Testis (tissue), 3 donors: ENCODE data around the gene CORO2B. TPM values are rescaled to one million over a fixed set of nuclear protein-coding genes. Genes with fewer than 3 reads are reported as not detected.
A peak's percentile ranks its signal among the peaks of the same experiment; 100 is the strongest.

Source experiments
- DNase-seq: peaks from one replicate; pipeline ENCODE4 v3.0.0-alpha.2; 2019
- H3K27ac ChIP-seq, 2 donors: fragments of 200-600 bp; sonication (generic); one replicate each; pipeline ENCODE4 v1.5.1; 2019
- H3K27me3 ChIP-seq: fragments of 200-600 bp; sonication (generic); one replicate; pipeline ENCODE4 v1.5.1; 2019
- H3K36me3 ChIP-seq: fragments of 200-600 bp; sonication (generic); one replicate; pipeline ENCODE4 v1.5.1; 2017; ENCODE audit warnings: low read depth; ENCODE audit errors: missing control alignments
- H3K4me1 ChIP-seq: fragments of 200-600 bp; sonication (generic); one replicate; pipeline ENCODE4 v1.5.1; 2019
- H3K4me3 ChIP-seq, 2 donors: fragments of 200-600 bp; sonication (generic); one replicate each; pipeline ENCODE4 v1.5.1; 2017 to 2019
- H3K9me3 ChIP-seq: fragments of 200-600 bp; sonication (generic); one replicate; pipeline ENCODE4 v1.5.1; 2017
- POLR2A ChIP-seq: fragments of 450-650 bp; IDR thresholded peaks from one replicate; pipeline ENCODE4 v1.6.1; 2017; ENCODE audit warnings: antibody characterized with exemption, mild to moderate bottlenecking, moderate library complexity
- WGBS, 2 donors: methylation state at CpG; one replicate each; pipeline ENCODE4 v1.1.5; 2018; 5-methylcytosine and 5-hydroxymethylcytosine counted together
- intact Hi-C: fragments of 100-400 bp; cut with DNase I; formaldehyde crosslinking; loops from one replicate; pipeline ENCODE4 v1.15.1; 2023; ENCODE audit warnings: low total_unique reads
- polyA plus RNA-seq: library from polyadenylated mRNA; stranded (reverse); fragments of 350-450 nt; fragmentation: Illumina TruSeq; extraction: RNeasy Lipid Tissue Mini Kit (QIAGEN cat#74804); gene quantifications from one replicate; pipeline ENCODE4 v1.2.3, GENCODE V29; 2014; ENCODE audit warnings: low read depth, low replicate concordance; ENCODE audit not compliant: insufficient read depth
- total RNA-seq, 2 donors: library from RNA; depleted of rRNA; stranded (reverse); fragments of >200 nt; gene quantifications; one replicate each; pipeline ENCODE4 v1.2.3, GENCODE V29; 2016
- TF ChIP-seq, protein P1 (sequence below), 3 experiments: fragments of 450-650 bp in 2 of 3; fragments of 200-600 bp in 1 of 3; sonication (generic) in 1 of 3; IDR thresholded peaks; one replicate each; pipeline ENCODE4 v1.5.1; 2016 to 2019; ENCODE audit warnings: antibody characterized with exemption in 3 of 3, mild to moderate bottlenecking in 2 of 3, moderate library complexity in 1 of 3

CORO2B gene
- total and polyA plus RNA-seq, 3 donors from 2014 or later = 1.4 to 4.3 (median 2.2) TPM

DNA sequence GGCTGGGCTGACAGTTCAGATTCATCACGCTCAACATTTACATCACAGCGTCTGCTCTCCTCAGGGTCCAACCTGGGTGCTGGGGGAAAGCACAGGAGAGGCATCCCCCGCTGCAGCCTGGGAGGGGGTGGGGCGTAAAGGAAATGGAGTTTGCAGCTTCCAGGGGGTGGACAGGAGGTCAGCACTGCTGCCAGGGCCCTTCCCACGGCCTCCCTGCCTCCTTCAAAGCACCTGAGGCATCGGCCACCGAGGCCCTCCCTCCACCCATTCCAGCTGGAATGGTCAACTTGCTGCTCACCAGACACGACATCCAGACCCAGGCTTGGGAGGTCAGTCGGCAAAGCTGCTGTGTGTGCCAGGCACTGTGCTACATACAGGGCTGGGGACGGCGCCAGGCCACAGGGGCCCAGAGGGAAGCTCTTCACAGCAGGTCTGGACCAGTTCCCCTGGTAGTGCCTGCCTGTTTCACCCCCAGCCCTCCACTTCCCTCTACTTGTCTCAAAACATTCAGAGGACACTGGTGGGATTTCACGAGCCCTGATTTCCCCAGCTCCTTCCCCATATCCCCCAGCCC lies 121.2 kb downstream of the CORO2B start:
- peaks cover 14% of the 10 kb centered on the region for H3K4me1 ChIP-seq
- WGBS, 2 donors = 53 to 75% methylated on average over 7 to 12 of the region's 12 CpGs
- no peaks in the 10 kb centered on the region for H3K27me3 ChIP-seq
- TF ChIP-seq, protein P1, sequence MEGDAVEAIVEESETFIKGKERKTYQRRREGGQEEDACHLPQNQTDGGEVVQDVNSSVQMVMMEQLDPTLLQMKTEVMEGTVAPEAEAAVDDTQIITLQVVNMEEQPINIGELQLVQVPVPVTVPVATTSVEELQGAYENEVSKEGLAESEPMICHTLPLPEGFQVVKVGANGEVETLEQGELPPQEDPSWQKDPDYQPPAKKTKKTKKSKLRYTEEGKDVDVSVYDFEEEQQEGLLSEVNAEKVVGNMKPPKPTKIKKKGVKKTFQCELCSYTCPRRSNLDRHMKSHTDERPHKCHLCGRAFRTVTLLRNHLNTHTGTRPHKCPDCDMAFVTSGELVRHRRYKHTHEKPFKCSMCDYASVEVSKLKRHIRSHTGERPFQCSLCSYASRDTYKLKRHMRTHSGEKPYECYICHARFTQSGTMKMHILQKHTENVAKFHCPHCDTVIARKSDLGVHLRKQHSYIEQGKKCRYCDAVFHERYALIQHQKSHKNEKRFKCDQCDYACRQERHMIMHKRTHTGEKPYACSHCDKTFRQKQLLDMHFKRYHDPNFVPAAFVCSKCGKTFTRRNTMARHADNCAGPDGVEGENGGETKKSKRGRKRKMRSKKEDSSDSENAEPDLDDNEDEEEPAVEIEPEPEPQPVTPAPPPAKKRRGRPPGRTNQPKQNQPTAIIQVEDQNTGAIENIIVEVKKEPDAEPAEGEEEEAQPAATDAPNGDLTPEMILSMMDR (IDR thresholded peaks at IDR 0.05) = no peak
- TF ChIP-seq POLR2A = no peak
- H3K27ac ChIP-seq = peak overlapping the region in 1 of 2 donors; percentile 6
- DNase-seq = peak; percentile 23
- H3K36me3 ChIP-seq = no peaks in the 10 kb centered on the region
- H3K4me3 ChIP-seq = no peak overlapping the region
- intact Hi-C loops = no loop called here
- no peaks in the 10 kb centered on the region for H3K9me3 ChIP-seq

DNA sequence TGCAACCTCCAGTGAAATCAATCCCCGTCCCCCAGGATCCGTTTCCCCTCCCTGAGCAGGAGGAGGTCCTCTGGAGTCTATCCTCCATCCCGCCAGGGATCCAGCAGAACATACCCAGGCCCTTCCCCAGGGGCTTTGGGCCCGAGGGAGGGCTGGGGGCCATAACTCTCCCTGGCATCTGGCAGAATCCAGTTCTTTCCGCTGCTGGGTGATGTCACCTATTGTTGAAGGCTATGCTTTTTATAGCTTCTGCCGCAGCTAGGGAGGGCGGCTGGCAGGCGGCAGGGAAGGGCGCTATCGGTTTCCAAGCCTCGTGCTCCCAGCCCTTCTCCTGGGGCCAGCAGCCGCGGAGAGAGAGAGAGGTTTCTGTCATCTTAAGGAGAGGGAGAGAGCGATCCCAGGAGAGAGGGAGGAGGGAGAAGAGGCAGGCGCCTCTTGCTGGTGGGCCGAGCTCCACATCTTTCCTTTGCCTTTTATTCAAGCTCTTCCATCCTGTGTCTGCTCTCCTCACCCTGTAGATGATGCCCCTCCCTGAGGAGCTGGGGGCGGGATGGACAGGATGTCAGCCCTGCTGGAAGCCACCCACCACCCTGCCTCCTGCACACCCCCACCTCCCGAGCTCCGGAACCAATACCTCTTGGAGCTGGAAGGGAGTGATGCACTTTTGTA lies 121.8 kb downstream of the CORO2B start:
- Histone ChIP-seq H3K4me3 (no peak overlapping the region), H3K27ac (peak overlapping the region in 1 of 2 donors; percentile 6), H3K27me3 (no peaks in the 10 kb centered on the region), H3K9me3 (no peaks in the 10 kb centered on the region), H3K36me3 (no peaks in the 10 kb centered on the region), H3K4me1 (peaks cover 14% of the 10 kb centered on the region)
- peak; percentile 76 for DNase-seq
- intact Hi-C loops = no loop called here
- WGBS, 2 donors = 21 to 34% methylated on average over 11 to 19 of the region's 19 CpGs
- TF ChIP-seq POLR2A = no peak
- TF ChIP-seq, protein P1 (IDR thresholded peaks at IDR 0.05) = no peak

DNA sequence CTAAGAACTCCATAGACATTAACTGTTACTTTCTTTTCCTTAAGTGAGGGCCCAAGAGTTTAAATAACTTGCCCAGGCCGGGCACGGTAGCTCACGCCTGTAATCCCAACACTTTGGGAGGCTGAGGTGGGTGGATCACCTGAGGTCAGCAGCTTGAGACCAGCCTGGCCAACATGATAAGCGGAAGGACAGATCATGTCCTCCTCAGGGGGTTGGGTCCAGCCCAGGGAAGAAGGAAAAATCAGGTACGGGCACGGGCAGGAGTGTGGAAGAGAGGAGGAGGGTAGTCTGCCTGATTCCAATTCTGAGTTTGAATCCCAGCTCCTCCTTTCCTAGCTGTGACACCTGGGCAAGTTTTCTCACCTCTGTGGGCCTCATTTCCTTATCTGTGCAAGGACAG lies 123.1 kb downstream of the CORO2B start:
- intact Hi-C loops = no loop called here
- Histone ChIP-seq H3K27me3 (no peaks in the 10 kb centered on the region), H3K9me3 (no peaks in the 10 kb centered on the region), H3K4me3 (no peak overlapping the region), H3K27ac (no peak overlapping the region), H3K36me3 (no peaks in the 10 kb centered on the region), H3K4me1 (peaks cover 14% of the 10 kb centered on the region)
- no peak for TF ChIP-seq POLR2A
- TF ChIP-seq, protein P1 (IDR thresholded peaks at IDR 0.05) = no peak
- no peak for DNase-seq
- 86 to 93% methylated on average over 6 of the region's 6 CpGs for WGBS, 2 donors

DNA sequence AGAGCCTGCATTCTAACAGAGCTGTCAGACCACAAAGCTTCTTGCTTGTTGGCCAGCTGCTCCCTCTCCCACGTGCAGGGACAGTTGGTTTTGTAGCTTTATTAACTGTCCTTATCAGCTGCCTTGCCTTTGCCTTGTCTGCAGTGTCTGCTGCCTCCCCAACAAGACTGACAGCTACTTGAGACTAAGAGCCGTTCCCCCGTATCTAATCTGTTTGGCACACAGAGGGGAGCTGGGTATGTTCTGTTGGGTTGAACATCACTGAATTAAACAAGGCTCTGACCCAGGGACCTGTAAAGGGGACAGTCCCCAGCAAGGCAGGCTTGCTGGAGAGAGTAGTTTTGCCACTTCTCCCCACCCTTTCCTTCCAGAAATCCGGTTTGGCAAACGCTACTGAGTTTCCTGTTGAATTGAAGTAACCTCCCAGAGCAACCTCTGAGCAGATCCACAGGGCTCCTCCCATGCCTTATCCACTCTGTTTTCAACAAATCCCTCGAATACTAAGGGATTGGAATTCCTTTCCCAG lies 125.8 kb downstream of the CORO2B start:
- peaks cover 14% of the 10 kb centered on the region for H3K4me1 ChIP-seq
- no peaks in the 10 kb centered on the region for H3K36me3 ChIP-seq
- DNase-seq = peak; percentile 79
- intact Hi-C loops = no loop called here
- 26 to 52% methylated on average over 6 of the region's 6 CpGs for WGBS, 2 donors
- H3K4me3 ChIP-seq = no peak overlapping the region
- H3K9me3 ChIP-seq = no peaks in the 10 kb centered on the region
- TF ChIP-seq, protein P1 (IDR thresholded peaks at IDR 0.05) = no peak
- no peak for TF ChIP-seq POLR2A
- peak overlapping the region in 1 of 2 donors; percentile 18 for H3K27ac ChIP-seq
- no peaks in the 10 kb centered on the region for H3K27me3 ChIP-seq
